Right renal pelvis (tissue), 4 donors: ENCODE results near the gene RWDD3. TPM values are rescaled to one million over a fixed set of nuclear protein-coding genes. Genes with fewer than 3 reads are reported as not detected.

Source experiments
- DNase-seq, 4 donors: peaks; one replicate each; pipeline ENCODE4 v3.0.0-alpha.2; 2013; ENCODE audit warnings: low read depth in 4 of 4, low spot score in 3 of 4, missing footprints in 1 of 4
- polyA plus RNA-seq, 4 donors: library from polyadenylated mRNA; unstranded; fragments of 120-200 nt; gene quantifications; one replicate each; pipeline ENCODE4 v1.2.1, GENCODE V29; 2013; ENCODE audit not compliant: insufficient read length in 4 of 4

The RWDD3 gene
- polyA plus RNA-seq, 4 donors: 46.1 to 52.4 (median 50.7) TPM

GRCh38 chr1:95278173-95279006 is 44.4 kb downstream of the RWDD3 start:
- no peak for DNase-seq

- DNase-seq: no peak
These were observed 47.9 kb downstream of the RWDD3 start for GRCh38 chr1:95281781-95282517.

- DNase-seq: no peak
These were observed 48.5 kb downstream of the RWDD3 start for GRCh38 chr1:95282518-95282895.

- DNase-seq: no peak
These were observed 50.4 kb downstream of the RWDD3 start for GRCh38 chr1:95284420-95284819.

GRCh38 chr1:95286479-95286878 is 52.5 kb downstream of the RWDD3 start:
- no peak for DNase-seq

GRCh38 chr1:95287081-95287480 is 53.1 kb downstream of the RWDD3 start:
- DNase-seq: no peak

- no peak for DNase-seq
These were observed 53.8 kb downstream of the RWDD3 start for GRCh38 chr1:95287825-95288224.

Other genes with a start within 250 kb of the RWDD3 start
- gene ALG14, start 161.3 kb upstream of the RWDD3 start, polyA plus RNA-seq: 10 to 100 TPM; 13.0 to 15.7 (median 14.1) TPM
- gene TLCD4, start 116.9 kb upstream of the RWDD3 start, polyA plus RNA-seq: 1 to 10 TPM; 6.1 to 8.8 (median 7.9) TPM